ENCODE measurements around the gene FOXO3.
"Not testable (repeated sequence)": the region's sequence is repeated elsewhere in the genome, so short reads cannot be mapped to it uniquely, and the experiment has no call there.

FOXO3 gene

GRCh38 chr6:108671790-108672189, 111.1 kb downstream of the FOXO3 start:
- Histone ChIP-seq H3K27me3 (replicated peaks; ENCODE audit: control insufficient read depth, insufficient read depth, low read length) (no peaks in the 10 kb centered on the region), H3K9me3 (ENCODE audit: control insufficient read depth, low read length) (no peaks in the 10 kb centered on the region), H3K4me3 (ENCODE audit: low read length) (no peak overlapping the region), H3K36me3 (ENCODE audit: control insufficient read depth, insufficient read depth, low read length, severe bottlenecking) (peaks cover 19% of the 10 kb centered on the region), H3K4me1 (ENCODE audit: control insufficient read depth, insufficient read depth, low read length) (peaks cover 48% of the 10 kb centered on the region), H3K9ac (ENCODE audit: low read length) (no peak overlapping the region)
- no peak for DNase-seq (ENCODE audit: low read depth)

- H3K27me3 ChIP-seq (replicated peaks; ENCODE audit: control insufficient read depth, insufficient read depth, low read length), result no peaks in the 10 kb centered on the region
- H3K4me3 ChIP-seq (ENCODE audit: low read length), result no peak overlapping the region
- H3K4me1 ChIP-seq (ENCODE audit: control insufficient read depth, insufficient read depth, low read length), result peaks cover 53% of the 10 kb centered on the region
- no peak overlapping the region for H3K9ac ChIP-seq (ENCODE audit: low read length)
- H3K36me3 ChIP-seq (ENCODE audit: control insufficient read depth, insufficient read depth, low read length, severe bottlenecking), result peaks cover 13% of the 10 kb centered on the region
- DNase-seq (ENCODE audit: low read depth), result no peak
- no peaks in the 10 kb centered on the region for H3K9me3 ChIP-seq (ENCODE audit: control insufficient read depth, low read length)
Observed at GRCh38 chr6:108672641-108673040, 111.9 kb downstream of the FOXO3 start.

- Histone ChIP-seq H3K4me1 (ENCODE audit: control insufficient read depth, insufficient read depth, low read length) (peaks cover 49% of the 10 kb centered on the region), H3K9ac (ENCODE audit: low read length) (no peak overlapping the region), H3K36me3 (ENCODE audit: control insufficient read depth, insufficient read depth, low read length, severe bottlenecking) (peaks cover 13% of the 10 kb centered on the region), H3K9me3 (ENCODE audit: control insufficient read depth, low read length) (no peaks in the 10 kb centered on the region), H3K4me3 (ENCODE audit: low read length) (no peak overlapping the region), H3K27me3 (replicated peaks; ENCODE audit: control insufficient read depth, insufficient read depth, low read length) (no peaks in the 10 kb centered on the region)
- DNase-seq (ENCODE audit: low read depth), result no peak
Observed at GRCh38 chr6:108673153-108673552, 112.4 kb downstream of the FOXO3 start.

- peaks cover 9% of the 10 kb centered on the region for H3K36me3 ChIP-seq (ENCODE audit: control insufficient read depth, insufficient read depth, low read length, severe bottlenecking)
- H3K27me3 ChIP-seq (replicated peaks; ENCODE audit: control insufficient read depth, insufficient read depth, low read length), result no peaks in the 10 kb centered on the region
- peaks cover 45% of the 10 kb centered on the region for H3K4me1 ChIP-seq (ENCODE audit: control insufficient read depth, insufficient read depth, low read length)
- no peak overlapping the region for H3K9ac ChIP-seq (ENCODE audit: low read length)
- DNase-seq (ENCODE audit: low read depth), result no peak
- no peak overlapping the region for H3K4me3 ChIP-seq (ENCODE audit: low read length)
- no peaks in the 10 kb centered on the region for H3K9me3 ChIP-seq (ENCODE audit: control insufficient read depth, low read length)
Observed at GRCh38 chr6:108673602-108674001, 112.9 kb downstream of the FOXO3 start.

- Histone ChIP-seq H3K27me3 (replicated peaks; ENCODE audit: control insufficient read depth, insufficient read depth, low read length) (no peaks in the 10 kb centered on the region), H3K36me3 (ENCODE audit: control insufficient read depth, insufficient read depth, low read length, severe bottlenecking) (peaks cover 12% of the 10 kb centered on the region), H3K9me3 (ENCODE audit: control insufficient read depth, low read length) (no peaks in the 10 kb centered on the region), H3K9ac (ENCODE audit: low read length) (no peak overlapping the region), H3K4me3 (ENCODE audit: low read length) (no peak overlapping the region), H3K4me1 (ENCODE audit: control insufficient read depth, insufficient read depth, low read length) (peaks cover 45% of the 10 kb centered on the region)
- DNase-seq (ENCODE audit: low read depth), result no peak
Observed at GRCh38 chr6:108675226-108676200, 114.8 kb downstream of the FOXO3 start.

GRCh38 chr6:108676555-108676954, 115.8 kb downstream of the FOXO3 start:
- DNase-seq (ENCODE audit: low read depth), result no peak
- H3K4me3 ChIP-seq (ENCODE audit: low read length), result no peak overlapping the region
- H3K9me3 ChIP-seq (ENCODE audit: control insufficient read depth, low read length), result no peaks in the 10 kb centered on the region
- H3K27me3 ChIP-seq (replicated peaks; ENCODE audit: control insufficient read depth, insufficient read depth, low read length), result no peaks in the 10 kb centered on the region
- no peak overlapping the region for H3K9ac ChIP-seq (ENCODE audit: low read length)
- H3K36me3 ChIP-seq (ENCODE audit: control insufficient read depth, insufficient read depth, low read length, severe bottlenecking), result peaks cover 15% of the 10 kb centered on the region
- H3K4me1 ChIP-seq (ENCODE audit: control insufficient read depth, insufficient read depth, low read length), result peaks cover 34% of the 10 kb centered on the region

- Histone ChIP-seq H3K36me3 (ENCODE audit: control insufficient read depth, insufficient read depth, low read length, severe bottlenecking) (peaks cover 18% of the 10 kb centered on the region), H3K9ac (ENCODE audit: low read length) (no peak overlapping the region), H3K4me1 (ENCODE audit: control insufficient read depth, insufficient read depth, low read length) (peaks cover 27% of the 10 kb centered on the region), H3K9me3 (ENCODE audit: control insufficient read depth, low read length) (no peaks in the 10 kb centered on the region), H3K4me3 (ENCODE audit: low read length) (no peak overlapping the region), H3K27me3 (replicated peaks; ENCODE audit: control insufficient read depth, insufficient read depth, low read length) (no peaks in the 10 kb centered on the region)
- DNase-seq (ENCODE audit: low read depth), result no peak
Observed at GRCh38 chr6:108677357-108677756, 116.6 kb downstream of the FOXO3 start.

GRCh38 chr6:108677894-108678293, 117.2 kb downstream of the FOXO3 start:
- H3K36me3 ChIP-seq (ENCODE audit: control insufficient read depth, insufficient read depth, low read length, severe bottlenecking), result peaks cover 19% of the 10 kb centered on the region
- peaks cover 27% of the 10 kb centered on the region for H3K4me1 ChIP-seq (ENCODE audit: control insufficient read depth, insufficient read depth, low read length)
- H3K27me3 ChIP-seq (replicated peaks; ENCODE audit: control insufficient read depth, insufficient read depth, low read length), result no peaks in the 10 kb centered on the region
- H3K9me3 ChIP-seq (ENCODE audit: control insufficient read depth, low read length), result no peaks in the 10 kb centered on the region
- H3K9ac ChIP-seq (ENCODE audit: low read length), result no peak overlapping the region
- no peak overlapping the region for H3K4me3 ChIP-seq (ENCODE audit: low read length)
- DNase-seq (ENCODE audit: low read depth), result no peak

- not testable (repeated sequence) for H3K9me3 ChIP-seq (ENCODE audit: control insufficient read depth, low read length); H3K9ac ChIP-seq (ENCODE audit: low read length); H3K27me3 ChIP-seq (replicated peaks; ENCODE audit: control insufficient read depth, insufficient read depth, low read length); DNase-seq (ENCODE audit: low read depth); H3K4me3 ChIP-seq (ENCODE audit: low read length)
- Histone ChIP-seq H3K4me1 (ENCODE audit: control insufficient read depth, insufficient read depth, low read length) (peaks cover 33% of the 10 kb centered on the region), H3K36me3 (ENCODE audit: control insufficient read depth, insufficient read depth, low read length, severe bottlenecking) (peaks cover 19% of the 10 kb centered on the region)
Observed at GRCh38 chr6:108680314-108680713, 119.6 kb downstream of the FOXO3 start.

- not testable (repeated sequence) for H3K4me3 ChIP-seq (ENCODE audit: low read length); H3K9ac ChIP-seq (ENCODE audit: low read length); H3K9me3 ChIP-seq (ENCODE audit: control insufficient read depth, low read length); H3K27me3 ChIP-seq (replicated peaks; ENCODE audit: control insufficient read depth, insufficient read depth, low read length)
- peak; percentile 27 for DNase-seq (ENCODE audit: low read depth)
- H3K36me3 ChIP-seq (ENCODE audit: control insufficient read depth, insufficient read depth, low read length, severe bottlenecking), result peaks cover 33% of the 10 kb centered on the region
- peaks cover 32% of the 10 kb centered on the region for H3K4me1 ChIP-seq (ENCODE audit: control insufficient read depth, insufficient read depth, low read length)
Observed at GRCh38 chr6:108681721-108682120, 121.0 kb downstream of the FOXO3 start.

- not testable (repeated sequence) for H3K9me3 ChIP-seq (ENCODE audit: control insufficient read depth, low read length); DNase-seq (ENCODE audit: low read depth); H3K27me3 ChIP-seq (replicated peaks; ENCODE audit: control insufficient read depth, insufficient read depth, low read length); H3K9ac ChIP-seq (ENCODE audit: low read length); H3K4me3 ChIP-seq (ENCODE audit: low read length)
- H3K36me3 ChIP-seq (ENCODE audit: control insufficient read depth, insufficient read depth, low read length, severe bottlenecking), result peaks cover 42% of the 10 kb centered on the region
- H3K4me1 ChIP-seq (ENCODE audit: control insufficient read depth, insufficient read depth, low read length), result peaks cover 29% of the 10 kb centered on the region
Observed at GRCh38 chr6:108682383-108683119, 121.8 kb downstream of the FOXO3 start.
